A673 (cell line): Measurements from ENCODE around the gene SND1. TPM values are rescaled to one million over a fixed set of nuclear protein-coding genes. Genes with fewer than 3 reads are reported as not detected.

Experiments
- BruUV-seq: library from RNA; stranded (reverse); fragments of 400-500 nt; replicated peaks from 2 replicates; lab custom pipeline; 2021; lab: Mats Ljungman, UMichigan
- CTCF ChIA-PET: fragments of 300-600 bp; sonication (Branson Sonifier 250); formaldehyde crosslinking; loops from one replicate; lab custom pipeline; 2022; ENCODE audit warnings: antibody characterized with exemption; lab: Charles Lee
- POLR2A ChIA-PET: fragments of 300-600 bp; sonication (Branson Sonifier 250); formaldehyde crosslinking; loops from one replicate; lab custom pipeline; 2022; ENCODE audit warnings: antibody characterized with exemption; ENCODE audit not compliant: low non-redundant PET; lab: Charles Lee
- DNase-seq: peaks from one replicate; pipeline ENCODE4 v3.0.0-alpha.2; 2015; ENCODE audit warnings: low spot score
- H3K27ac ChIP-seq: fragments of 200-600 bp; sonication (generic); 2 replicates; pipeline ENCODE4 v1.5.1; 2016; ENCODE audit warnings: mixed run types, low read depth, mild to moderate bottlenecking, mixed read lengths, antibody characterized with exemption, low read length; ENCODE audit not compliant: poor library complexity, severe bottlenecking
- H3K27me3 ChIP-seq: fragments of 200-600 bp; sonication (generic); replicated peaks from 2 replicates; pipeline ENCODE4 v1.6.1; 2017; ENCODE audit warnings: mixed run types, low read depth, mild to moderate bottlenecking, mixed read lengths, antibody characterized with exemption, low read length; ENCODE audit not compliant: insufficient read depth, poor library complexity
- H3K36me3 ChIP-seq: fragments of 200-600 bp; sonication (generic); 2 replicates; pipeline ENCODE4 v1.6.1; 2016; ENCODE audit warnings: mixed run types, mild to moderate bottlenecking, mixed read lengths, antibody characterized with exemption, low read length; ENCODE audit not compliant: insufficient read depth, poor library complexity, severe bottlenecking
- H3K4me1 ChIP-seq: fragments of 200-600 bp; sonication (generic); 2 replicates; pipeline ENCODE4 v1.6.1; 2017; ENCODE audit warnings: mixed run types, mild to moderate bottlenecking, mixed read lengths, antibody characterized with exemption, low read length; ENCODE audit not compliant: insufficient read depth, poor library complexity, severe bottlenecking
- H3K4me3 ChIP-seq: fragments of 200-600 bp; sonication (generic); 2 replicates; pipeline ENCODE4 v1.5.1; 2016; ENCODE audit warnings: low read depth, mixed run types, mild to moderate bottlenecking, mixed read lengths, low read length; ENCODE audit not compliant: poor library complexity, severe bottlenecking
- H3K9me3 ChIP-seq: fragments of 200-600 bp; sonication (generic); 2 replicates; pipeline ENCODE4 v1.6.1; 2016; ENCODE audit warnings: mixed run types, low read depth, mild to moderate bottlenecking, mixed read lengths, antibody characterized with exemption, low read length; ENCODE audit not compliant: poor library complexity, severe bottlenecking
- EZH2 ChIP-seq: fragments of 200-600 bp; sonication (generic); IDR thresholded peaks from 2 replicates; pipeline ENCODE4 v1.6.1; 2017; ENCODE audit warnings: borderline replicate concordance, low read depth, mild to moderate bottlenecking, mixed read lengths, antibody characterized with exemption, low read length; ENCODE audit not compliant: poor library complexity, severe bottlenecking
- intact Hi-C: fragments of 100-400 bp; cut with micrococcal nuclease; formaldehyde crosslinking; loops from one replicate; pipeline ENCODE4 v1.10.0; 2022; ENCODE audit not compliant: unreplicated experiment
- total RNA-seq: library from RNA; stranded (reverse); gene quantifications from 2 replicates; pipeline ENCODE4 v1.2.3, GENCODE V29; 2021
- TF ChIP-seq, protein P1 (sequence below): fragments of 300-800, 200-600 bp; sonication (generic); conservative IDR thresholded peaks from 2 replicates; pipeline ENCODE4 v1.5.1; 2017; ENCODE audit warnings: low read depth, mild to moderate bottlenecking, antibody characterized with exemption, low read length, moderate library complexity, mixed read lengths

The SND1 gene
- total RNA-seq, 1 experiment from 2014 or later = 177 TPM

DNA sequence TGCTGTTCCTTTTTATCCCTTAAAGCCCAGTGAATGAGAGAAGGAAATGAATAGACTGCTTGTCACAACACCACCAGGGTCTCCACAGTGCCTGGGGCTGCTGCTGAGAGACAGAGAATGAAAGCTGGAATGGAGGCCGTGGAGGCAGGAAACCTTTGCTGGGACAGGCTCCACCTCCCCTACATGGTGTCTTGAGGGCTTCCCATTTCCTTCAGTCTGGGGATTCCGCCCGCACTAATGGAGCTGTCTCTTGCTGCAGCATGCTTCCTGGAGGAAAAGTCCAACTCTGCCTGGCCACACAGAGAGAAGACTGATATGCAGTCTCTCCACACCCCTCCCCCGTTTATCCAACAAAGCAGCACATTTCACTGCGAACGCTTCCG, 324.7 kb downstream of the SND1 start:
- intact Hi-C loops = no loop called here
- H3K27me3 ChIP-seq = no peaks in the 10 kb centered on the region
- ChIA-PET CTCF (no interaction called here), POLR2A (no interaction called here)
- H3K9me3 ChIP-seq = peaks cover 5% of the 10 kb centered on the region
- no peaks in the 10 kb centered on the region for H3K36me3 ChIP-seq
- TF ChIP-seq, protein P1, sequence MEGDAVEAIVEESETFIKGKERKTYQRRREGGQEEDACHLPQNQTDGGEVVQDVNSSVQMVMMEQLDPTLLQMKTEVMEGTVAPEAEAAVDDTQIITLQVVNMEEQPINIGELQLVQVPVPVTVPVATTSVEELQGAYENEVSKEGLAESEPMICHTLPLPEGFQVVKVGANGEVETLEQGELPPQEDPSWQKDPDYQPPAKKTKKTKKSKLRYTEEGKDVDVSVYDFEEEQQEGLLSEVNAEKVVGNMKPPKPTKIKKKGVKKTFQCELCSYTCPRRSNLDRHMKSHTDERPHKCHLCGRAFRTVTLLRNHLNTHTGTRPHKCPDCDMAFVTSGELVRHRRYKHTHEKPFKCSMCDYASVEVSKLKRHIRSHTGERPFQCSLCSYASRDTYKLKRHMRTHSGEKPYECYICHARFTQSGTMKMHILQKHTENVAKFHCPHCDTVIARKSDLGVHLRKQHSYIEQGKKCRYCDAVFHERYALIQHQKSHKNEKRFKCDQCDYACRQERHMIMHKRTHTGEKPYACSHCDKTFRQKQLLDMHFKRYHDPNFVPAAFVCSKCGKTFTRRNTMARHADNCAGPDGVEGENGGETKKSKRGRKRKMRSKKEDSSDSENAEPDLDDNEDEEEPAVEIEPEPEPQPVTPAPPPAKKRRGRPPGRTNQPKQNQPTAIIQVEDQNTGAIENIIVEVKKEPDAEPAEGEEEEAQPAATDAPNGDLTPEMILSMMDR = no peak
- no peak for TF ChIP-seq EZH2
- no peak overlapping the region for H3K4me3 ChIP-seq
- no peaks in the 10 kb centered on the region for H3K4me1 ChIP-seq
- H3K27ac ChIP-seq = no peak overlapping the region
- BruUV-seq = no TSS peak
- no peak for DNase-seq

DNA sequence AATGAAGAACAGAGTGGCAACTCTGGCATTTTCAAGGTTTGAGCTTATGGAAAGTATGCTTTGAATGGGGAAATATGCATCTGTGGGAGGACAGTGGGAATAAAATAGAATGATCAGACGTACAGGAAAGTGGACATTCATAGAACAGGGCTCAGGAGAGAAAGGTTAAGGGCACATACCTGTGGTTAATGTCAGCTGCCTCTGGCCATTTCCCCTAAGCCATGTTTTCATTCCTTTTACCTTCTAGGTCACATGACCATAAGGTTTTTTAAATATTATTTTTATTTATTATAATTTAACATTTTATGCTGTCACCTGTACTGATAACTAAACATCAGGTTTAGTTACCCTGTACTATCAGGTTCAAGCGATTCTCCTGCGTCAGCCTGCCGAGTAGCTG, 326.4 kb downstream of the SND1 start:
- H3K36me3 ChIP-seq = no peaks in the 10 kb centered on the region
- H3K9me3 ChIP-seq = peaks cover 5% of the 10 kb centered on the region
- no peak for DNase-seq
- BruUV-seq = no TSS peak
- no peak overlapping the region for H3K27ac ChIP-seq
- POLR2A ChIA-PET = no interaction called here
- CTCF ChIA-PET = no interaction called here
- no peak overlapping the region for H3K4me3 ChIP-seq
- no peaks in the 10 kb centered on the region for H3K27me3 ChIP-seq
- intact Hi-C loops = no loop called here
- H3K4me1 ChIP-seq = no peaks in the 10 kb centered on the region
- no peak for TF ChIP-seq EZH2
- TF ChIP-seq, protein P1 = no peak

GRCh38 chr7:127979113-127979727, 327.2 kb downstream of the SND1 start:
- H3K4me3 ChIP-seq = no peak overlapping the region
- BruUV-seq = no TSS peak
- intact Hi-C loops = no loop called here
- no peak overlapping the region for H3K27ac ChIP-seq
- peaks cover 5% of the 10 kb centered on the region for H3K9me3 ChIP-seq
- ChIA-PET CTCF (no interaction called here), POLR2A (no interaction called here)
- TF ChIP-seq, protein P1 = no peak
- TF ChIP-seq EZH2 = no peak
- no peaks in the 10 kb centered on the region for H3K36me3 ChIP-seq
- H3K4me1 ChIP-seq = no peaks in the 10 kb centered on the region
- no peak for DNase-seq
- H3K27me3 ChIP-seq = no peaks in the 10 kb centered on the region
